Stimulated activated CD4-positive, alpha-beta T cell treated with anti-CD3 and anti-CD28 coated beads, Interleukin-2, amount 100 ng/mL, for 4 hours (primary cell): ENCODE measurements around the gene SCN10A.

ENCODE experiments used
- DNase-seq: peaks from one replicate; pipeline ENCODE4 v3.0.0-alpha.2; 2020; ENCODE audit warnings: low read depth

SCN10A gene

GRCh38 chr3:38720465-38720864 lies 95.6 kb downstream of the SCN10A start:
- no peak for DNase-seq

DNA sequence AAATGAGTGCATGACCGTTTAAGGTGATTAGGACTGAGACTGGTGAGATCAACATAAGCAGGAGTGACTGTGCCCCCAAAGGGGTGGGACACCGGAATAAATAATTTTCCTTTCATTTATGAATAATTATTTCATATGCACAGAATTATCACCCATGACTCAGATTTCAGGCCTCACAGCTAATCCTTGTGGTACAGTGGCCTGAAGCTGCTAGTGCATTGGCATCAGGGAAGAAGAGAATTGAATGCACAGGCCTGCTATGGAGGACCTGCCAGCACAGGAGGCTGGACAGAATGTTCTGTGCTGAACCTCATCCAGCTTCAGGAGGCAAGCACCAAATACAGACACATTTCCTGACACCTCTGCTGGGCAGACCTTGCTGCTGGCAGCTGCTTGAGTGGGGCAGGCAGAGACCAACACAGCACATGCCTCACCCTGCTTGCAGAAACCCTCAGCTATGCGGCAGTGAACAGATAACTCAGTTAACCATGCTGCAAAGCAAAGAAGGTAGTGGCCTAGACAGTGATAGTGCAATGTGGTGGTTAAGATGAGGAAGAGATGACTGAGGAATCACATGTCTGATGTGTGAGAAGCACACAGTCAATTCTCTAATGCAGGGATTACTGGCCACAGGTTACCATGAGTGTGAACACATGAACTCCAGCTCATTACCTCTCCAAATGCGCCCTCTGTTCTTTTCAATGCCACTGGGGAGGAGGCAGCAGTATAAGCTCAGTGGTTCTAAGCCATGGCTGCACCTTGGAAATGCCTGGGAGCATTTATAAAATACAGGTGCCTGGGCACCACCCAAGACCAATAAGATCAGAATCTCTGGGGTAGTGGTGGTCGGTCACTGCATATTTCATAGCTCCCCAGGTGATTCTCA lies 98.4 kb downstream of the SCN10A start:
- no peak for DNase-seq

GRCh38 chr3:38713121-38713520 lies 102.9 kb downstream of the SCN10A start:
- no peak for DNase-seq

DNA sequence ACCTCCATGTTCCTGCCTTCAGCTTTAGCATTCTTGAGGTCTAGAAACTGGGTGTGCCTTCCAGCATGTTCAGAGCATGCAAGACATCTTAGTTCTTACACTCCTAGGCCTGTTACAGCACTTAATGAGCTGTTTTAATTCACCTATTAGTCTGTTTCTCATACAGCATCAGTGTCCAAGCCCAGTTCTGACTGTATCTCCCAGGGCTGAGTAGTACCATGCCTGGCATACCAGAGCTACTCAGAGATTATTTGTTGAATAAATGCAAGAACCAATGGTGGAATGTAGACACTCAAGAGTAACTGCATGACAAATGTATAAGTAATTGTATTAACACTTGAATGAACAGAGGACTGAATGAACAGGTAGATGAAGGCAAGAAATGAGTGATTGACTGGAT lies 104.7 kb downstream of the SCN10A start:
- DNase-seq, result no peak

GRCh38 chr3:38707730-38708129 lies 108.3 kb downstream of the SCN10A start:
- no peak for DNase-seq

GRCh38 chr3:38706961-38707360 lies 109.1 kb downstream of the SCN10A start:
- no peak for DNase-seq

DNA sequence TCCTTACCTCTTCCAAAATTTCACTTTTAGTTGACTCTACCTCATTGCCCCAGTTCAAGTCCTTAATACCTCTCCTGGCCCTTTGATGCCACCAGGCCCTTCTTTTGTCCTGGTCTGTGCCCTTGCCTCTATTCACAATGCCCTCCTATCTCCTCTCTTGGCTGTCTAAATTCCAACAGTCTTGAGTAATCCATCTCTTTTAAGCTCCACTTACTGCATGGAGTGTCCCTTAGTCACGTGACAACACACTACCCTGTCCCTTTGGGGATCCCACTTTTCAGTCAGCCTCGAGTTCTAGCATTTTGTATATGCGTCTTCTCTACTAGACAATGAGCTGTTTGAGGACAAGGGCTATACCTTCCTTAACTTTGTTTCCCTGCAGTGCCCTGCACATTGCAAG lies 113.8 kb downstream of the SCN10A start:
- DNase-seq, result no peak

DNA sequence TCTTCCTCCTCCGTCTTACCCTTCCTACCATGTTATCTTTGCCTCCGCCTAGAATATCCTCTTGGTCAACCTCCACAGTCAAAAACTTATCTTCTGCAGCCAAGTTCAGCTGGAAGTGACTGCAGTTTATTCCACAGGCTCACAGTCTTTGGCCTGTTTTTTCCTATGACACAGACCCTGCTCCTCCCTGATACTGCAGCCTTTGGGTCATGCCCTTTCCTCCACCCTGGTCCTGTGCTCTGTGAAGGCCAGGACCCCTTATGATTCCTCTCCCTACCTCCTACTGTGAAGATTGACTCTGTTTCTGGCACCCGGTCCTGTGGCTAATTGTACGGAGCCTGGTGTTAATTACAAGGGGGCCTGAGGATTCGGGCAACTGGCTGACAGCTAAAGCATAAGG lies 117.3 kb downstream of the SCN10A start:
- no peak for DNase-seq

DNA sequence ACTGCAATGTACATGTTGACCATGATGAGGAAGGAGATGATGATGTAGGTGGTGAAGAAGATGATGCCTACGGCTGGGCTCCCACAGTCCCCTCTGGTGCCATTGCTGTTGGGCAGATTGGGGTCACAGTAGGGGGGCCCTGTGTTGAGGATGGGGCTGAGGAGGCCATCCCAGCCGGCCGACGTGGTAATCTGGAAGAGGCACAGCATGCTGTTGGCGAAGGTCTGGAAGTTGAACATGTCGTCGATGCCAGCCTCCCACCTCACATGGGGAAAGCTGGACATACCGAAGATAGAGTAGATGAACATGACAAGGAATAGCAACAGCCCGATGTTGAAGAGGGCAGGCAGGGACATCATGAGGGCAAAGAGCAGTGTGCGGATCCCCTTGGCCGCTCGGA lies 118.0 kb downstream of the SCN10A start:
- no peak for DNase-seq

GRCh38 chr3:38696034-38696433 lies 120.0 kb downstream of the SCN10A start:
- DNase-seq, result no peak

GRCh38 chr3:38690185-38690584 lies 125.8 kb downstream of the SCN10A start:
- no peak for DNase-seq

DNA sequence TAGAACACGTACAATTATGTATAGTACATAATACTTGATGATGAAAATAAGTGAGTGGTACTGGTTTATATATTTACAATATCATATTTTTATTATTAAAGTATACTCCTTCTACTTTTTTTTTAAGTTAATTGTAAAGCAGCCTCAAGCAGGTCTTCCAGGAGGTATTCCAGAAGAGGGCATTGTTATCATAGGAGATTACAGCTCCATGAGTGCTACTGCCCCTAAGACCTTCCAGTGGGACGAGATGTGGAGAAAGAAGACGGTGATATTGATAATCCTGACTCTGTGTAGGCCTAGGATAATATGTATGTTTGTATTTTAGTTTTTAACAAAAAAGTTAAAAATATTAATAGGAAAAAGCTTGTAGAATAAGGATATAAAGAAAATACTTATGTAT lies 126.2 kb downstream of the SCN10A start:
- no peak for DNase-seq

DNA sequence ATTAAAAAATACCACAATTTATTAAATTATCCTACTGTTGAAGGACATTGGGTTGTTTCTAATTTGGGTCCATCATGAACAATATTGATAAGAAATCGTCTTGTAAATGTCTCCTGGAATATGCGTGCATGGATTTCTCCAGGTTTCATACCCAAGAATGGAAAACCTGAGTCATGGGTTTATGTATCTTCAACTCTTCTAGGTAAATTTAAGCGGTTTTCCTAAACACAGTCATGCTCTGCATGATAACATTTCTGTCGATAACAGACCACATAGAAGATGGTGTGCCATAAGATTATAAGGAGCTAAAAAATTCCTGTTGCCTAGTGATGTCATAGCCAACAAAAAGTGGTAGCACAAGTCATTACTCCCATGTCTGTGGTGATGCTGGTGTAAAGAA lies 126.7 kb downstream of the SCN10A start:
- DNase-seq, result no peak

GRCh38 chr3:38687321-38687720 lies 128.7 kb downstream of the SCN10A start:
- no peak for DNase-seq

- DNase-seq, result no peak
These were observed 131.5 kb downstream of the SCN10A start for GRCh38 chr3:38684546-38684945.

- no peak for DNase-seq
These were observed 146.3 kb downstream of the SCN10A start for GRCh38 chr3:38669668-38670067.

DNA sequence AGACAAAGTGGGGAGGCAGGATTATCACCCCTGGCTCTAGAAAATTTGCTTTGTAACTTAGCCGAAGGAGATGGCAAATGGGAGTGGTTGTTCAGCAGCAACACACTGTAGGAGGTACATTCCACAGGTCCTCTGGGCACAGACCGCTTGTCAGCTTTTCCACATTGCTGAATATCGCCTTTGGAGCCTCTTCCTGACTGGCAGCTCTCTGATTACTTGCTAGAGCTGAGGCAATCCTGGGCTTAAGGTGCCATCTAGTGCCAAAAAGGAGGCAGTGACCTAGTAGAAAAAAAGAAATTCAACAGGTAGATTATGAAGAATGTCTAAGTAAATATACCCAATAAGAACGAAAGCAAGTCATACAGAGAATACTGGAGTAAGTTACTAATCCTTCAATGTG lies 153.5 kb downstream of the SCN10A start:
- no peak for DNase-seq

DNA sequence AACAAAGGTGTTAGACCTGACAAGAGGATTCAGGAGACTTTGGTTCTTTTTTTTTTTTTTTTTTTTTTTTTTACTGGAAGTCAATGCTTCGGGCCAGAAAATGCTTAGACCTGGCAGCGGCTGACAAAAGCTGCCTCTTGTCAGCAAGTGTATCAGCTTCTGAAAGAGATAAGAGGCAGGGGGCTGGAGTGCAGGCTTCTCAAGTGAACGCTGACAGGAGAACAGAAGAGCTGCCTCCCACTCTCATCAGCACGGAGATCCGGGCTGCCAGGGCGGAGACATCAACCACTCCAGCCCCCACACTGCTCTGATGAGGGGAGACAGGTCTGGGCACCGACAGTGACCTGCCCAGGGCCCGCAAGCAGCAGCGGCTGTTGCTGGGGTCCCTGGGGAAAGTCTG lies 157.2 kb downstream of the SCN10A start:
- no peak for DNase-seq

DNA sequence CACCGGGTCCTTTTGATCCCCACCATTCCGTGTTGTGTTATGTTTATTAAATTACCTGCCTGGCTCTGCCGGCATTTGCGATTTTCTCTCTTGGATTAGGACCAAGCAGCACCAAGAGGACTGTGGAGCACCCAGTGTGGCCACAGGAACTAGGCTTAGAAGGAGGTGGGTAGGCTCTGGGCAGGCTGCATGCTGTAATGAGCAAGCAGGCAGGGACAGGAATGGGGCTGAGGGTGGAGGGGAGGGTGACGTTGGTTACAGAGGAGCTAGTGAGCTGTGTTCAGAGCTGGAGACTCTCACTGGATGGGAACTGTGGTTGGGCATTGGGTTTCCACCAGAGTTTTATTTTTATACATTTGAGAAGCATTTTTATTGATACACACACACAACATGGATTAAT lies 158.6 kb downstream of the SCN10A start:
- no peak for DNase-seq

GRCh38 chr3:38655708-38656300 lies 160.2 kb downstream of the SCN10A start:
- DNase-seq, result no peak

- no peak for DNase-seq
These were observed 162.1 kb downstream of the SCN10A start for GRCh38 chr3:38653685-38654537.

DNA sequence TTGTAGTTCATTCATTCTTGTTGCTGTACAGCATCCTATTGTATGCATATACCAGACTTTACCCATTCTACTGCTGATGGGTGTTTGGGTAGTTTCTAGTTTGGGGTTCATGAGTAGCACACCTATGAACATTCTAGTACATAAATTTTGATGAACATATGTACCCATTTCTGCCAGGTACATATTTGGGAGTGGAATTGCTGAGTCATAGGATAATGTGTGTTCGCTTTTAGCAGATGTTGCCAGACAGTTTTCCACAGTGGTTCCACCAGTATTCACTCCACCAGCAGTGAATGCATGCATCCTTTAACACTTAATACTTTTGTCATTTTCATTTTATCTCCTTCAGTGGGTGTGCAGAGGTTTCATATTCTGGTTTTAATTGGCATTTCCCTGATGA lies 163.1 kb downstream of the SCN10A start:
- no peak for DNase-seq
